GM23338 (cell line): ENCODE measurements around the gene WWOX. TPM values are rescaled to one million over a fixed set of nuclear protein-coding genes. Genes with fewer than 3 reads are reported as not detected.

Experiments
- JUNB ChIP-seq: IDR thresholded peaks from one replicate; pipeline ENCODE4 v1.6.1; 2016; ENCODE audit warnings: antibody characterized with exemption; ENCODE audit not compliant: unreplicated experiment
- polyA plus RNA-seq: library from polyadenylated mRNA; unstranded; fragments of >200 nt; fragmentation: Nextera tagmentation; extraction: Ambion mirVana; gene quantifications from 2 replicates; pipeline ENCODE4 v1.2.1, GENCODE V29; 2016
- total RNA-seq: library from RNA; depleted of rRNA; stranded (reverse); fragments of >200 nt; shearing (Covaris generic); gene quantifications from 2 replicates; pipeline ENCODE4 v1.2.3, GENCODE V29; 2014
- TF ChIP-seq, protein P1 (sequence below): fragments of 250-450 bp; sonication (Bioruptor Pico); IDR thresholded peaks from 2 replicates; pipeline ENCODE4 v1.5.0; 2020; ENCODE audit warnings: mild to moderate bottlenecking, moderate library complexity
- TF ChIP-seq, protein P2 (sequence below): IDR thresholded peaks from one replicate; pipeline ENCODE4 v1.6.1; 2018; ENCODE audit warnings: antibody characterized with exemption; ENCODE audit not compliant: unreplicated experiment
- TF ChIP-seq, protein P3 (sequence below): IDR thresholded peaks from 2 replicates; pipeline ENCODE4 v1.6.1; 2016; ENCODE audit warnings: antibody characterized with exemption

WWOX gene
- total and polyA plus RNA-seq, 2 experiments from 2014 or later = 10.0 to 19.3 TPM

DNA sequence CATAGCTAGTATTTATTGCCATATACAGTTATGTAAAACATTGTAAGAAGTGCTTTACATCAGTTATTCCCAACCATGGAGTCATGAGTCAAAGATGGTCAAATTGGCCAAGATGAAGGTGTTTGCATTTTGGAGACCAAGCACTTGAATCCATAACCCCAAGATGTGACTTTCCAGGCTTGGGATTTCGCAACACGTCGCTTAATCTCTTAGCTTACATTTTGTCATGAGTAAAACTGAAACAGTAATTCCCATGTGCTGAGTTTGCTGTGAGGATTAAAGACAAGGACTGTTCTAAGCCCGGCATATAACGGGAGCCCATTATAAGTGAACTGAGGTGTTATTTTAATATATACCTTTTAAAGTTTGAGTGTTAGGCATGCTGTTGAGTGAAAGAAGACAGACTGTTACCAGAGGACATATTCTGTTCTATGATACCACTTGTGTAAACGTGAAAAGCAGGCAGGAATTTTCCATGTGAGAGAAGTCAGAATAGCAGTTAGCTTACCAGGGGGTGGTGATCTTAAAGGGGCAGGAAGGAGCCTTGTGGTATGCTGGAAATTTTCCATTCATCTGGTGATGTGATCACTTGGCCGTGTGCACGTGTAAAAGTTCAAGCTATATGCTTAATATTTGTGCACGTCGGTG is 484.9 kb downstream of the WWOX start (continued):
- TF ChIP-seq, protein P1, sequence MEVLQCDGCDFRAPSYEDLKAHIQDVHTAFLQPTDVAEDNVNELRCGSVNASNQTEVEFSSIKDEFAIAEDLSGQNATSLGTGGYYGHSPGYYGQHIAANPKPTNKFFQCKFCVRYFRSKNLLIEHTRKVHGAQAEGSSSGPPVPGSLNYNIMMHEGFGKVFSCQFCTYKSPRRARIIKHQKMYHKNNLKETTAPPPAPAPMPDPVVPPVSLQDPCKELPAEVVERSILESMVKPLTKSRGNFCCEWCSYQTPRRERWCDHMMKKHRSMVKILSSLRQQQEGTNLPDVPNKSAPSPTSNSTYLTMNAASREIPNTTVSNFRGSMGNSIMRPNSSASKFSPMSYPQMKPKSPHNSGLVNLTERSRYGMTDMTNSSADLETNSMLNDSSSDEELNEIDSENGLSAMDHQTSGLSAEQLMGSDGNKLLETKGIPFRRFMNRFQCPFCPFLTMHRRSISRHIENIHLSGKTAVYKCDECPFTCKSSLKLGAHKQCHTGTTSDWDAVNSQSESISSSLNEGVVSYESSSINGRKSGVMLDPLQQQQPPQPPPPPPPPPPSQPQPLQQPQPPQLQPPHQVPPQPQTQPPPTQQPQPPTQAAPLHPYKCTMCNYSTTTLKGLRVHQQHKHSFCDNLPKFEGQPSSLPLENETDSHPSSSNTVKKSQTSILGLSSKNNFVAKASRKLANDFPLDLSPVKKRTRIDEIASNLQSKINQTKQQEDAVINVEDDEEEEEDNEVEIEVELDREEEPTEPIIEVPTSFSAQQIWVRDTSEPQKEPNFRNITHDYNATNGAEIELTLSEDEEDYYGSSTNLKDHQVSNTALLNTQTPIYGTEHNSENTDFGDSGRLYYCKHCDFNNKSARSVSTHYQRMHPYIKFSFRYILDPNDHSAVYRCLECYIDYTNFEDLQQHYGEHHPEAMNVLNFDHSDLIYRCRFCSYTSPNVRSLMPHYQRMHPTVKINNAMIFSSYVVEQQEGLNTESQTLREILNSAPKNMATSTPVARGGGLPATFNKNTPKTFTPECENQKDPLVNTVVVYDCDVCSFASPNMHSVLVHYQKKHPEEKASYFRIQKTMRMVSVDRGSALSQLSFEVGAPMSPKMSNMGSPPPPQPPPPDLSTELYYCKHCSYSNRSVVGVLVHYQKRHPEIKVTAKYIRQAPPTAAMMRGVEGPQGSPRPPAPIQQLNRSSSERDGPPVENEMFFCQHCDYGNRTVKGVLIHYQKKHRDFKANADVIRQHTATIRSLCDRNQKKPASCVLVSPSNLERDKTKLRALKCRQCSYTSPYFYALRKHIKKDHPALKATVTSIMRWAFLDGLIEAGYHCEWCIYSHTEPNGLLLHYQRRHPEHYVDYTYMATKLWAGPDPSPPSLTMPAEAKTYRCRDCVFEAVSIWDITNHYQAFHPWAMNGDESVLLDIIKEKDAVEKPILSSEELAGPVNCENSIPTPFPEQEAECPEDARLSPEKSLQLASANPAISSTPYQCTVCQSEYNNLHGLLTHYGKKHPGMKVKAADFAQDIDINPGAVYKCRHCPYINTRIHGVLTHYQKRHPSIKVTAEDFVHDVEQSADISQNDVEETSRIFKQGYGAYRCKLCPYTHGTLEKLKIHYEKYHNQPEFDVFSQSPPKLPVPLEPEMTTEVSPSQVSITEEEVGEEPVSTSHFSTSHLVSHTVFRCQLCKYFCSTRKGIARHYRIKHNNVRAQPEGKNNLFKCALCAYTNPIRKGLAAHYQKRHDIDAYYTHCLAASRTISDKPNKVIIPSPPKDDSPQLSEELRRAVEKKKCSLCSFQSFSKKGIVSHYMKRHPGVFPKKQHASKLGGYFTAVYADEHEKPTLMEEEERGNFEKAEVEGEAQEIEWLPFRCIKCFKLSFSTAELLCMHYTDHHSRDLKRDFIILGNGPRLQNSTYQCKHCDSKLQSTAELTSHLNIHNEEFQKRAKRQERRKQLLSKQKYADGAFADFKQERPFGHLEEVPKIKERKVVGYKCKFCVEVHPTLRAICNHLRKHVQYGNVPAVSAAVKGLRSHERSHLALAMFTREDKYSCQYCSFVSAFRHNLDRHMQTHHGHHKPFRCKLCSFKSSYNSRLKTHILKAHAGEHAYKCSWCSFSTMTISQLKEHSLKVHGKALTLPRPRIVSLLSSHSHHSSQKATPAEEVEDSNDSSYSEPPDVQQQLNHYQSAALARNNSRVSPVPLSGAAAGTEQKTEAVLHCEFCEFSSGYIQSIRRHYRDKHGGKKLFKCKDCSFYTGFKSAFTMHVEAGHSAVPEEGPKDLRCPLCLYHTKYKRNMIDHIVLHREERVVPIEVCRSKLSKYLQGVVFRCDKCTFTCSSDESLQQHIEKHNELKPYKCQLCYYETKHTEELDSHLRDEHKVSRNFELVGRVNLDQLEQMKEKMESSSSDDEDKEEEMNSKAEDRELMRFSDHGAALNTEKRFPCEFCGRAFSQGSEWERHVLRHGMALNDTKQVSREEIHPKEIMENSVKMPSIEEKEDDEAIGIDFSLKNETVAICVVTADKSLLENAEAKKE (CRISPR knock-in tag) = no peak
- TF ChIP-seq, protein P2, sequence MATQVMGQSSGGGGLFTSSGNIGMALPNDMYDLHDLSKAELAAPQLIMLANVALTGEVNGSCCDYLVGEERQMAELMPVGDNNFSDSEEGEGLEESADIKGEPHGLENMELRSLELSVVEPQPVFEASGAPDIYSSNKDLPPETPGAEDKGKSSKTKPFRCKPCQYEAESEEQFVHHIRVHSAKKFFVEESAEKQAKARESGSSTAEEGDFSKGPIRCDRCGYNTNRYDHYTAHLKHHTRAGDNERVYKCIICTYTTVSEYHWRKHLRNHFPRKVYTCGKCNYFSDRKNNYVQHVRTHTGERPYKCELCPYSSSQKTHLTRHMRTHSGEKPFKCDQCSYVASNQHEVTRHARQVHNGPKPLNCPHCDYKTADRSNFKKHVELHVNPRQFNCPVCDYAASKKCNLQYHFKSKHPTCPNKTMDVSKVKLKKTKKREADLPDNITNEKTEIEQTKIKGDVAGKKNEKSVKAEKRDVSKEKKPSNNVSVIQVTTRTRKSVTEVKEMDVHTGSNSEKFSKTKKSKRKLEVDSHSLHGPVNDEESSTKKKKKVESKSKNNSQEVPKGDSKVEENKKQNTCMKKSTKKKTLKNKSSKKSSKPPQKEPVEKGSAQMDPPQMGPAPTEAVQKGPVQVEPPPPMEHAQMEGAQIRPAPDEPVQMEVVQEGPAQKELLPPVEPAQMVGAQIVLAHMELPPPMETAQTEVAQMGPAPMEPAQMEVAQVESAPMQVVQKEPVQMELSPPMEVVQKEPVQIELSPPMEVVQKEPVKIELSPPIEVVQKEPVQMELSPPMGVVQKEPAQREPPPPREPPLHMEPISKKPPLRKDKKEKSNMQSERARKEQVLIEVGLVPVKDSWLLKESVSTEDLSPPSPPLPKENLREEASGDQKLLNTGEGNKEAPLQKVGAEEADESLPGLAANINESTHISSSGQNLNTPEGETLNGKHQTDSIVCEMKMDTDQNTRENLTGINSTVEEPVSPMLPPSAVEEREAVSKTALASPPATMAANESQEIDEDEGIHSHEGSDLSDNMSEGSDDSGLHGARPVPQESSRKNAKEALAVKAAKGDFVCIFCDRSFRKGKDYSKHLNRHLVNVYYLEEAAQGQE = no peak
- TF ChIP-seq, protein P3, sequence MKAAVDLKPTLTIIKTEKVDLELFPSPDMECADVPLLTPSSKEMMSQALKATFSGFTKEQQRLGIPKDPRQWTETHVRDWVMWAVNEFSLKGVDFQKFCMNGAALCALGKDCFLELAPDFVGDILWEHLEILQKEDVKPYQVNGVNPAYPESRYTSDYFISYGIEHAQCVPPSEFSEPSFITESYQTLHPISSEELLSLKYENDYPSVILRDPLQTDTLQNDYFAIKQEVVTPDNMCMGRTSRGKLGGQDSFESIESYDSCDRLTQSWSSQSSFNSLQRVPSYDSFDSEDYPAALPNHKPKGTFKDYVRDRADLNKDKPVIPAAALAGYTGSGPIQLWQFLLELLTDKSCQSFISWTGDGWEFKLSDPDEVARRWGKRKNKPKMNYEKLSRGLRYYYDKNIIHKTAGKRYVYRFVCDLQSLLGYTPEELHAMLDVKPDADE = no peak
- no peak for TF ChIP-seq JUNB
